Subcutaneous abdominal adipose tissue (tissue), 5 donors: ENCODE data around the gene ISM2.

Experiments used
- H3K27ac ChIP-seq: one replicate; pipeline ENCODE4 v1.7.0; 2013; ENCODE audit warnings: low read depth, mild to moderate bottlenecking, inconsistent platforms, low read length, moderate library complexity
- H3K27me3 ChIP-seq, 5 donors: one replicate each; pipeline ENCODE4 v1.7.0; 2013; ENCODE audit warnings: low read length in 5 of 5, inconsistent platforms in 1 of 5; ENCODE audit not compliant: control insufficient read depth in 5 of 5, insufficient read depth in 4 of 5
- H3K36me3 ChIP-seq, 5 donors: one replicate each; pipeline ENCODE4 v1.7.0; 2013; ENCODE audit warnings: low read length in 5 of 5; ENCODE audit not compliant: control insufficient read depth in 5 of 5, insufficient read depth in 5 of 5
- H3K4me1 ChIP-seq, 5 donors: one replicate each; pipeline ENCODE4 v1.7.0; 2013; ENCODE audit warnings: low read length in 5 of 5, mild to moderate bottlenecking in 3 of 5, moderate library complexity in 1 of 5; ENCODE audit not compliant: control insufficient read depth in 5 of 5, insufficient read depth in 5 of 5
- H3K4me3 ChIP-seq, 5 donors: one replicate each; pipeline ENCODE4 v1.7.0; 2013; ENCODE audit warnings: low read length in 5 of 5, low read depth in 1 of 5
- H3K9ac ChIP-seq, 5 donors: one replicate each; pipeline ENCODE4 v1.7.0; 2013; ENCODE audit warnings: low read length in 5 of 5, mild to moderate bottlenecking in 4 of 5, moderate library complexity in 3 of 5
- H3K9me3 ChIP-seq, 5 donors: one replicate each; pipeline ENCODE4 v1.7.0; 2013; ENCODE audit warnings: low read length in 5 of 5; ENCODE audit not compliant: control insufficient read depth in 5 of 5
- donor health status: healthy.
- donor health status: healthy.
- donor health status: healthy.
- donor health status: healthy.
- donor health status: healthy.

ISM2 gene

GRCh38 chr14:77457115-77457521, 41.5 kb downstream of the ISM2 start:
- Histone ChIP-seq H3K27me3 (no peaks in the 10 kb centered on the region), H3K4me3 (peak overlapping the region; percentile 88 to 100 (median 96)), H3K4me1 (peaks cover 8 to 30% (median 25%) of the 10 kb centered on the region in 5 donors), H3K9me3 (no peaks in the 10 kb centered on the region), H3K27ac (peak overlapping the region; percentile 100), H3K36me3 (peaks cover 19 to 36% (median 28%) of the 10 kb centered on the region in 5 donors), H3K9ac (peak overlapping the region; percentile 93 to 99 (median 98))

GRCh38 chr14:77455966-77456640, 42.5 kb downstream of the ISM2 start:
- peak overlapping the region in 3 of 5 donors; percentile 96 to 99 (median 98) for H3K9ac ChIP-seq
- H3K27ac ChIP-seq = no peak overlapping the region
- peaks cover 8 to 30% (median 25%) of the 10 kb centered on the region in 5 donors for H3K4me1 ChIP-seq
- peaks cover 14 to 29% (median 25%) of the 10 kb centered on the region in 5 donors for H3K36me3 ChIP-seq
- no peaks in the 10 kb centered on the region for H3K9me3 ChIP-seq
- no peaks in the 10 kb centered on the region for H3K27me3 ChIP-seq
- peak overlapping the region in 3 of 5 donors; percentile 88 to 97 (median 96) for H3K4me3 ChIP-seq

GRCh38 chr14:77442196-77442595, 56.4 kb downstream of the ISM2 start:
- Histone ChIP-seq H3K36me3 (peaks cover 37 to 69% (median 61%) of the 10 kb centered on the region in 5 donors), H3K27me3 (no peaks in the 10 kb centered on the region), H3K9ac (no peak overlapping the region), H3K4me1 (no peaks in the 10 kb centered on the region), H3K27ac (no peak overlapping the region), H3K9me3 (no peaks in the 10 kb centered on the region), H3K4me3 (no peak overlapping the region)

- H3K4me1 ChIP-seq = no peaks in the 10 kb centered on the region
- no peaks in the 10 kb centered on the region for H3K27me3 ChIP-seq
- no peak overlapping the region for H3K4me3 ChIP-seq
- H3K27ac ChIP-seq = no peak overlapping the region
- no peaks in the 10 kb centered on the region for H3K9me3 ChIP-seq
- H3K36me3 ChIP-seq = peaks cover 54 to 76% (median 70%) of the 10 kb centered on the region in 5 donors
- no peak overlapping the region for H3K9ac ChIP-seq
These were observed 58.8 kb downstream of the ISM2 start for GRCh38 chr14:77439861-77440260.

GRCh38 chr14:77438596-77438995, 60.0 kb downstream of the ISM2 start:
- Histone ChIP-seq H3K4me3 (no peak overlapping the region), H3K36me3 (peaks cover 56 to 80% (median 75%) of the 10 kb centered on the region in 5 donors), H3K9me3 (no peaks in the 10 kb centered on the region), H3K27me3 (no peaks in the 10 kb centered on the region), H3K27ac (no peak overlapping the region), H3K9ac (no peak overlapping the region), H3K4me1 (no peaks in the 10 kb centered on the region)

- Histone ChIP-seq H3K4me3 (no peak overlapping the region), H3K27ac (no peak overlapping the region), H3K36me3 (peaks cover 49 to 76% (median 68%) of the 10 kb centered on the region in 5 donors), H3K27me3 (no peaks in the 10 kb centered on the region), H3K9ac (no peak overlapping the region), H3K4me1 (no peaks in the 10 kb centered on the region), H3K9me3 (no peaks in the 10 kb centered on the region)
These were observed 62.6 kb downstream of the ISM2 start for GRCh38 chr14:77436042-77436441.

GRCh38 chr14:77426396-77426795, 72.2 kb downstream of the ISM2 start:
- Histone ChIP-seq H3K9ac (no peak overlapping the region), H3K27ac (no peak overlapping the region), H3K9me3 (no peaks in the 10 kb centered on the region), H3K4me1 (no peaks in the 10 kb centered on the region), H3K36me3 (peaks cover 74 to 92% (median 79%) of the 10 kb centered on the region in 5 donors), H3K27me3 (no peaks in the 10 kb centered on the region), H3K4me3 (no peak overlapping the region)

- no peak overlapping the region for H3K27ac ChIP-seq
- H3K4me1 ChIP-seq = no peaks in the 10 kb centered on the region
- peaks cover 70 to 82% (median 73%) of the 10 kb centered on the region in 5 donors for H3K36me3 ChIP-seq
- peaks cover 0 to 4% (median 2%) of the 10 kb centered on the region in 5 donors for H3K9me3 ChIP-seq
- H3K4me3 ChIP-seq = no peak overlapping the region
- no peaks in the 10 kb centered on the region for H3K27me3 ChIP-seq
- no peak overlapping the region for H3K9ac ChIP-seq
These were observed 73.8 kb downstream of the ISM2 start for GRCh38 chr14:77424862-77425261.
